ENCODE data around the gene FTHL17. TPM values are rescaled to one million over a fixed set of nuclear protein-coding genes. Genes with fewer than 3 reads are reported as not detected.

Gene FTHL17
- total RNA-seq, 1 experiment from 2014 or later = not detected

- intact Hi-C loops (cut with micrococcal nuclease; ENCODE audit: unreplicated experiment) = no loop called here
- CTCF ChIA-PET = no interaction called here
- Mint-ChIP-seq H3K4me3 (ENCODE audit: low read depth, unreplicated experiment) (no peak overlapping the region), H3K27ac (ENCODE audit: unreplicated experiment) (no peak overlapping the region), H3K36me3 (ENCODE audit: insufficient read depth, unreplicated experiment) (no peaks in the 10 kb centered on the region), H3K4me1 (ENCODE audit: low read depth, unreplicated experiment) (no peaks in the 10 kb centered on the region), H3K9me3 (ENCODE audit: low read depth, unreplicated experiment) (no peaks in the 10 kb centered on the region), H3K27me3 (ENCODE audit: unreplicated experiment) (peaks cover 21% of the 10 kb centered on the region)
- no peak for DNase-seq
- TF ChIP-seq, protein P1, sequence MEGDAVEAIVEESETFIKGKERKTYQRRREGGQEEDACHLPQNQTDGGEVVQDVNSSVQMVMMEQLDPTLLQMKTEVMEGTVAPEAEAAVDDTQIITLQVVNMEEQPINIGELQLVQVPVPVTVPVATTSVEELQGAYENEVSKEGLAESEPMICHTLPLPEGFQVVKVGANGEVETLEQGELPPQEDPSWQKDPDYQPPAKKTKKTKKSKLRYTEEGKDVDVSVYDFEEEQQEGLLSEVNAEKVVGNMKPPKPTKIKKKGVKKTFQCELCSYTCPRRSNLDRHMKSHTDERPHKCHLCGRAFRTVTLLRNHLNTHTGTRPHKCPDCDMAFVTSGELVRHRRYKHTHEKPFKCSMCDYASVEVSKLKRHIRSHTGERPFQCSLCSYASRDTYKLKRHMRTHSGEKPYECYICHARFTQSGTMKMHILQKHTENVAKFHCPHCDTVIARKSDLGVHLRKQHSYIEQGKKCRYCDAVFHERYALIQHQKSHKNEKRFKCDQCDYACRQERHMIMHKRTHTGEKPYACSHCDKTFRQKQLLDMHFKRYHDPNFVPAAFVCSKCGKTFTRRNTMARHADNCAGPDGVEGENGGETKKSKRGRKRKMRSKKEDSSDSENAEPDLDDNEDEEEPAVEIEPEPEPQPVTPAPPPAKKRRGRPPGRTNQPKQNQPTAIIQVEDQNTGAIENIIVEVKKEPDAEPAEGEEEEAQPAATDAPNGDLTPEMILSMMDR (IDR thresholded peaks at IDR 0.05; ENCODE audit: unreplicated experiment) = no peak
- BruUV-seq (replicated peaks) = no TSS peak
Observed at GRCh38 chrX:31053621-31054020, 18.2 kb downstream of the FTHL17 start.

DNA sequence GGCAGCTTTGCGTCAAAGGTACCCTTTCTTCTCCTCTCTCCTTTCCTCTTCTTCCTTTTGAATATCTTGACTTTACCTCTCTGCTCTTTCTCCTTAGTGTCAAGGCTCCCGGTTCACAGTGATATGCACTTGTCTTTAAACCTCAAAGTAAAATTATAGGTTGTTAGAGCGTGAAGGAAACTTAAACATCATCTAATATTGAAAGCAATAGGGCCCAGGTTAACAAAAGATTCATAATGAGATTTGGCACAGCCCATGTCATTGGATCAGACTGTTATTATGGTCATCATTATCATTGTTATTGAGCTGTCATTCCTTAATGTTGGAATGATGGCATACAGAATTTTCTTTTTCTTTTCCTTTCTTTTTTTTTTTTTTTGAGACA is 32.5 kb downstream of the FTHL17 start:
- no peaks in the 10 kb centered on the region for H3K36me3 Mint-ChIP-seq (ENCODE audit: insufficient read depth, unreplicated experiment)
- H3K4me3 Mint-ChIP-seq (ENCODE audit: low read depth, unreplicated experiment) = no peak overlapping the region
- TF ChIP-seq, protein P1 (IDR thresholded peaks at IDR 0.05; ENCODE audit: unreplicated experiment) = no peak
- peaks cover 3% of the 10 kb centered on the region for H3K27me3 Mint-ChIP-seq (ENCODE audit: unreplicated experiment)
- no peak overlapping the region for H3K27ac Mint-ChIP-seq (ENCODE audit: unreplicated experiment)
- H3K9me3 Mint-ChIP-seq (ENCODE audit: low read depth, unreplicated experiment) = no peaks in the 10 kb centered on the region
- peaks cover 6% of the 10 kb centered on the region for H3K4me1 Mint-ChIP-seq (ENCODE audit: low read depth, unreplicated experiment)
- CTCF ChIA-PET = interaction anchor here (0.7 to 1.2 kb wide), 3 partner anchors 68 to 384 kb away, joined by 3 to 5 read pairs (median 3); no protein-coding TSS in a partner anchor
- intact Hi-C loops (cut with micrococcal nuclease; ENCODE audit: unreplicated experiment) = loop anchor here (1.0 to 10.0 kb wide), 5 partner anchors 67 to 619 kb away; no protein-coding TSS in a partner anchor
- BruUV-seq (replicated peaks) = no TSS peak
- DNase-seq = no peak

GRCh38 chrX:31038575-31039326 is 33.1 kb downstream of the FTHL17 start:
- intact Hi-C loops (cut with micrococcal nuclease; ENCODE audit: unreplicated experiment) = loop anchor here (1.0 to 10.0 kb wide), 5 partner anchors 66 to 620 kb away; no protein-coding TSS in a partner anchor
- Mint-ChIP-seq H3K27ac (ENCODE audit: unreplicated experiment) (no peak overlapping the region), H3K27me3 (ENCODE audit: unreplicated experiment) (no peaks in the 10 kb centered on the region), H3K36me3 (ENCODE audit: insufficient read depth, unreplicated experiment) (no peaks in the 10 kb centered on the region), H3K9me3 (ENCODE audit: low read depth, unreplicated experiment) (no peaks in the 10 kb centered on the region), H3K4me1 (ENCODE audit: low read depth, unreplicated experiment) (peaks cover 6% of the 10 kb centered on the region), H3K4me3 (ENCODE audit: low read depth, unreplicated experiment) (no peak overlapping the region)
- DNase-seq = peak; percentile 26
- BruUV-seq (replicated peaks) = no TSS peak
- TF ChIP-seq, protein P1 (IDR thresholded peaks at IDR 0.05; ENCODE audit: unreplicated experiment) = peak; percentile 18
- CTCF ChIA-PET = interaction anchor here (0.7 to 1.2 kb wide), 4 partner anchors 67 to 618 kb away, joined by 3 to 5 read pairs (median 3); no protein-coding TSS in a partner anchor

- H3K9me3 Mint-ChIP-seq (ENCODE audit: low read depth, unreplicated experiment) = no peaks in the 10 kb centered on the region
- no TSS peak for BruUV-seq (replicated peaks)
- no peak overlapping the region for H3K27ac Mint-ChIP-seq (ENCODE audit: unreplicated experiment)
- H3K36me3 Mint-ChIP-seq (ENCODE audit: insufficient read depth, unreplicated experiment) = no peaks in the 10 kb centered on the region
- TF ChIP-seq, protein P1 (IDR thresholded peaks at IDR 0.05; ENCODE audit: unreplicated experiment) = peak; percentile 39
- DNase-seq = peak; percentile 45
- H3K4me3 Mint-ChIP-seq (ENCODE audit: low read depth, unreplicated experiment) = no peak overlapping the region
- no peaks in the 10 kb centered on the region for H3K27me3 Mint-ChIP-seq (ENCODE audit: unreplicated experiment)
- intact Hi-C loops (cut with micrococcal nuclease; ENCODE audit: unreplicated experiment) = loop anchor here (1.0 to 10.0 kb wide), 4 partner anchors 45 to 178 kb away; no protein-coding TSS in a partner anchor
- CTCF ChIA-PET = interaction anchor here (0.6 to 1.7 kb wide), 5 partner anchors 9 to 620 kb away, joined by 3 to 6 read pairs (median 3); no protein-coding TSS in a partner anchor
- peaks cover 6% of the 10 kb centered on the region for H3K4me1 Mint-ChIP-seq (ENCODE audit: low read depth, unreplicated experiment)
Observed at GRCh38 chrX:31036895-31037294, 34.9 kb downstream of the FTHL17 start.

Measured in Calu3 (cell line).